HCT116 (cell line): ENCODE data around the gene SPATA12. TPM values are rescaled to one million over a fixed set of nuclear protein-coding genes. Genes with fewer than 3 reads are reported as not detected.

Source experiments
- ATAC-seq: fragments of 200-7000 bp; cut with Tn5 transposase; 2 replicates; pipeline ENCODE4 v1.9.1; 2020; ENCODE audit warnings: mild to moderate bottlenecking, moderate library complexity
- BruUV-seq: library from RNA; stranded (reverse); fragments of 400-500 nt; replicated peaks from 2 replicates; lab custom pipeline; 2021; lab: Mats Ljungman, UMichigan
- CTCF ChIA-PET: fragments of 300-600 bp; sonication (Branson Sonifier 250); formaldehyde crosslinking; loops from one replicate; lab custom pipeline; 2021; ENCODE audit warnings: antibody characterized with exemption; lab: Charles Lee
- POLR2A ChIA-PET: fragments of 300-600, 350-600 bp; sonication (Branson Sonifier 250); formaldehyde crosslinking; loops from one replicate; lab custom pipeline; 2021; ENCODE audit warnings: antibody characterized with exemption; lab: Charles Lee
- RAD21 ChIA-PET, 2 experiments: fragments of 300-600 bp; sonication (Branson Sonifier 250); formaldehyde crosslinking; loops; one replicate each; lab custom pipeline; 2023; ENCODE audit warnings: low total read pairs in 2 of 2; ENCODE audit not compliant: uncharacterized antibody in 2 of 2, unreplicated experiment in 2 of 2, low non-redundant PET in 1 of 2; lab: Charles Lee
- DNase-seq: peaks from one replicate; pipeline ENCODE4 v3.0.0-alpha.2; 2010; ENCODE audit warnings: low read depth, low spot score
- H2AFZ ChIP-seq: fragments of 200-600 bp; shearing (Covaris generic), sonication (generic); 2 replicates; pipeline ENCODE4 v1.6.1; 2017; ENCODE audit warnings: low read depth, mixed run types, mixed read lengths, antibody characterized with exemption, low read length; ENCODE audit not compliant: poor library complexity, severe bottlenecking
- H3K27ac ChIP-seq: 2 replicates; pipeline ENCODE4 v1.5.1; 2012; ENCODE audit warnings: low read depth, low read length
- H3K27me3 ChIP-seq: fragments of 200-600 bp; sonication (generic); 2 replicates; pipeline ENCODE4 v1.6.1; 2016; ENCODE audit warnings: mixed run types, low read length, mixed read lengths; ENCODE audit not compliant: insufficient read depth
- H3K36me3 ChIP-seq, 2 experiments: fragments of 200-500 bp in 1 of 2; fragments of 200-600 bp in 1 of 2; sonication (Bioruptor generic) in 1 of 2; sonication (generic) in 1 of 2; 2 replicates each; pipeline versions ENCODE4 v1.5.1 to v1.6.1; 2014 to 2016; ENCODE audit warnings: low read length in 2 of 2, inconsistent platforms in 1 of 2, mixed read lengths in 1 of 2, mixed run types in 1 of 2; ENCODE audit not compliant: insufficient read depth in 2 of 2, control insufficient read depth in 1 of 2
- H3K4me1 ChIP-seq, 2 experiments: fragments of 200-600 bp in 1 of 2; sonication (generic) in 1 of 2; 2 replicates each; pipeline versions ENCODE4 v1.5.1 to v1.6.1; 2012 to 2017; ENCODE audit warnings: low read length in 2 of 2, inconsistent platforms in 1 of 2, mild to moderate bottlenecking in 1 of 2, mixed read lengths in 1 of 2, mixed run types in 1 of 2, moderate library complexity in 1 of 2; ENCODE audit not compliant: insufficient read depth in 2 of 2, control insufficient read depth in 1 of 2
- H3K4me2 ChIP-seq: fragments of 200-600 bp; sonication (generic); 2 replicates; pipeline ENCODE4 v1.6.1; 2017; ENCODE audit warnings: mixed run types, low read length, mixed read lengths
- H3K4me3 ChIP-seq, 2 experiments: fragments of 200-600 bp in 1 of 2; sonication (generic) in 1 of 2; replicated peaks in 1 of 2; 2 replicates each; pipeline ENCODE4 v1.5.1; 2011 to 2016; ENCODE audit warnings: low read length in 2 of 2, control low read depth in 1 of 2, low read depth in 1 of 2, mild to moderate bottlenecking in 1 of 2, mixed read lengths in 1 of 2, mixed run types in 1 of 2
- H3K79me2 ChIP-seq: fragments of 200-600 bp; sonication (generic); 2 replicates; pipeline ENCODE4 v1.6.1; 2017; ENCODE audit warnings: mild to moderate bottlenecking, mixed run types, low read length, moderate library complexity, mixed read lengths; ENCODE audit not compliant: insufficient read depth
- H3K9ac ChIP-seq: fragments of 200-600 bp; sonication (generic); 2 replicates; pipeline ENCODE4 v1.6.1; 2016; ENCODE audit warnings: low read length, mixed read lengths
- H3K9me2 ChIP-seq: fragments of 200-600 bp; sonication (generic), shearing (Covaris generic); 2 replicates; pipeline ENCODE4 v1.6.1; 2017; ENCODE audit warnings: mixed run types, mild to moderate bottlenecking, moderate library complexity; ENCODE audit not compliant: insufficient read depth
- H3K9me3 ChIP-seq, 2 experiments: fragments of 200-500 bp in 1 of 2; fragments of 200-600 bp in 1 of 2; sonication (Bioruptor generic) in 1 of 2; sonication (generic) in 1 of 2; 2 replicates each; pipeline ENCODE4 v1.6.1; 2014 to 2017; ENCODE audit warnings: low read length in 2 of 2, mixed read lengths in 2 of 2, inconsistent platforms in 1 of 2, low read depth in 1 of 2, mild to moderate bottlenecking in 1 of 2, mixed run types in 1 of 2, moderate library complexity in 1 of 2; ENCODE audit not compliant: control insufficient read depth in 1 of 2, insufficient read depth in 1 of 2
- H4K20me1 ChIP-seq: fragments of 200-600 bp; sonication (generic), shearing (Covaris generic); 2 replicates; pipeline ENCODE4 v1.6.1; 2017; ENCODE audit warnings: mixed run types, mild to moderate bottlenecking, moderate library complexity; ENCODE audit not compliant: insufficient read depth
- CBX3 ChIP-seq: IDR thresholded peaks from 2 replicates; pipeline ENCODE4 v1.6.1; 2012; ENCODE audit warnings: low read depth
- CTCF ChIP-seq, 3 experiments: fragments of 200-600 bp in 1 of 3; sonication (generic) in 1 of 3; IDR thresholded peaks in 2 of 3; conservative IDR thresholded peaks in 1 of 3; 2 replicates each; pipeline ENCODE4 v1.5.1; 2012 to 2017; ENCODE audit warnings: low read depth in 2 of 3, low read length in 2 of 3, antibody characterized with exemption in 1 of 3, borderline replicate concordance in 1 of 3, control low read depth in 1 of 3, mild to moderate bottlenecking in 1 of 3, mixed read lengths in 1 of 3, mixed run types in 1 of 3, moderate library complexity in 1 of 3; ENCODE audit not compliant: insufficient read depth in 1 of 3
- EGR1 ChIP-seq: IDR thresholded peaks from 2 replicates; pipeline ENCODE4 v1.6.1; 2012; ENCODE audit warnings: low read depth
- EZH2phosphoT487 ChIP-seq: fragments of 200-600 bp; IDR thresholded peaks from 2 replicates; pipeline ENCODE4 v1.6.1; 2018; ENCODE audit warnings: antibody characterized with exemption, borderline replicate concordance
- RAD21 ChIP-seq: IDR thresholded peaks from 2 replicates; pipeline ENCODE4 v1.6.1; 2012; ENCODE audit warnings: low read depth, mild to moderate bottlenecking
- SP1 ChIP-seq: IDR thresholded peaks from 2 replicates; pipeline ENCODE4 v1.6.1; 2012; ENCODE audit warnings: low read depth
- ZBTB33 ChIP-seq: IDR thresholded peaks from 2 replicates; pipeline ENCODE4 v1.6.1; 2011; ENCODE audit warnings: mild to moderate bottlenecking, low read length, moderate library complexity; ENCODE audit not compliant: insufficient replicate concordance; ENCODE audit errors: extremely low read depth
- ZFX ChIP-seq: fragments of 450-650 bp; IDR thresholded peaks from 2 replicates; pipeline ENCODE4 v1.6.1; 2017
- intact Hi-C: fragments of 100-400 bp; cut with micrococcal nuclease; formaldehyde crosslinking; loops from 2 replicates; pipeline ENCODE4 v1.10.0; 2022
- total RNA-seq: library from RNA; stranded (reverse); gene quantifications from one replicate; pipeline ENCODE4 v1.2.1, GENCODE V29; 2021; ENCODE audit not compliant: unreplicated experiment
- TF ChIP-seq, protein P1 (sequence below): IDR thresholded peaks from 2 replicates; pipeline ENCODE4 v1.6.1; 2012

The SPATA12 gene
- total RNA-seq, 1 experiment from 2014 or later: 0.22 TPM

- Histone ChIP-seq H3K4me2 (no peak overlapping the region), H3K9me3 (no peaks in the 10 kb centered on the region), H3K27me3 (no peaks in the 10 kb centered on the region), H2AFZ (peak overlapping the region; percentile 11), H3K79me2 (no peaks in the 10 kb centered on the region), H3K9ac (no peak overlapping the region), H3K36me3 (no peaks in the 10 kb centered on the region), H3K4me3 (no peak overlapping the region), H3K27ac (no peak overlapping the region), H3K9me2 (no peaks in the 10 kb centered on the region), H3K4me1 (peaks cover 0 to 19% of the 10 kb centered on the region in 2 experiments; a peak in 2 of 4 replicates), H4K20me1 (no peaks in the 10 kb centered on the region)
- DNase-seq: peak; percentile 61
- ChIA-PET POLR2A (no interaction called here), CTCF (interaction anchor here (0.8 to 1.8 kb wide), 5 partner anchors 8 to 753 kb away, joined by 3 to 6 read pairs (median 4); no protein-coding TSS in a partner anchor), RAD21 (no interaction called here)
- BruUV-seq: no TSS peak
- intact Hi-C loops: loop anchor here (2.0 to 10.0 kb wide), 5 partner anchors 62 to 755 kb away; no protein-coding TSS in a partner anchor
- TF ChIP-seq CTCF (IDR thresholded peaks at IDR 0.05 in 2 of 3, conservative IDR thresholded peaks at IDR 0.05 in 1 of 3; ENCODE audit: borderline replicate concordance in 1 of 3, insufficient read depth in 1 of 3, low read depth in 2 of 3, low read length in 2 of 3): peak; percentile 79 to 92 (median 83)
- TF ChIP-seq RAD21: peak; percentile 92
- TF ChIP-seq EGR1: no peak
- TF ChIP-seq CBX3: peak; percentile 73; the same call in 1 of the 2 replicates
- TF ChIP-seq EZH2phosphoT487: no peak
- no peak for TF ChIP-seq ZBTB33
- peak; percentile 22; the same call in 1 of the 2 replicates for TF ChIP-seq SP1
- no peak for TF ChIP-seq ZFX
- TF ChIP-seq, protein P1, sequence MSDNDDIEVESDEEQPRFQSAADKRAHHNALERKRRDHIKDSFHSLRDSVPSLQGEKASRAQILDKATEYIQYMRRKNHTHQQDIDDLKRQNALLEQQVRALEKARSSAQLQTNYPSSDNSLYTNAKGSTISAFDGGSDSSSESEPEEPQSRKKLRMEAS: peak; percentile 84
- ATAC-seq: peak; percentile 93
Measured at GRCh38 chr3:57100046-57100695, 39.7 kb downstream of the SPATA12 start.
